ENCODE measurements around the gene SLC9A7. TPM values are rescaled to one million over a fixed set of nuclear protein-coding genes. Genes with fewer than 3 reads are reported as not detected.

Gene SLC9A7
- total RNA-seq, 1 donor from 2014 or later: 5.0 TPM

DNA sequence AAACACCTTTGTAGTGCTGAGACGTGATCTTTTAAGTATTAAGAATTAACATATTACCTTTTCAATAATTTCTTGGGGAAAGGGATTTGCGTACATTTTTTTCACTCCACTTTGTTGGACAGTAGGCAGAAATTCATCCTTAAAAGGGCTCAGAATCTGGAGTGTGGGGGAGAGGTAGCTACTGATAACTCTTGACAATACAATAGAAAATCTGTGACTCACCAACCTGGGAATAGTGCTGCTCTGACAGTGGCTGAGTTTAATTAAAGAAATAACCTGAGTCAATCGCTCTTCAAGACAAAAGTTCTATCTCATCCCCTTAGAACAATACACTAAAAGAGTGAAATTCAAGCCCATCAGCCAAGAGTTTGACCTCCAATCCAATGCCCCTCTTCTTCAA, 60.2 kb downstream of the SLC9A7 start:
- Mint-ChIP-seq H3K4me1 (ENCODE audit: low read depth, unreplicated experiment) (no peaks in the 10 kb centered on the region), H3K27ac (ENCODE audit: unreplicated experiment) (no peak overlapping the region), H3K27me3 (ENCODE audit: unreplicated experiment) (no peaks in the 10 kb centered on the region), H3K9me3 (ENCODE audit: unreplicated experiment) (no peaks in the 10 kb centered on the region), H3K4me3 (ENCODE audit: unreplicated experiment) (no peak overlapping the region), H3K36me3 (ENCODE audit: unreplicated experiment) (no peaks in the 10 kb centered on the region)
- DNase-seq: no peak
- TF ChIP-seq, protein P1, sequence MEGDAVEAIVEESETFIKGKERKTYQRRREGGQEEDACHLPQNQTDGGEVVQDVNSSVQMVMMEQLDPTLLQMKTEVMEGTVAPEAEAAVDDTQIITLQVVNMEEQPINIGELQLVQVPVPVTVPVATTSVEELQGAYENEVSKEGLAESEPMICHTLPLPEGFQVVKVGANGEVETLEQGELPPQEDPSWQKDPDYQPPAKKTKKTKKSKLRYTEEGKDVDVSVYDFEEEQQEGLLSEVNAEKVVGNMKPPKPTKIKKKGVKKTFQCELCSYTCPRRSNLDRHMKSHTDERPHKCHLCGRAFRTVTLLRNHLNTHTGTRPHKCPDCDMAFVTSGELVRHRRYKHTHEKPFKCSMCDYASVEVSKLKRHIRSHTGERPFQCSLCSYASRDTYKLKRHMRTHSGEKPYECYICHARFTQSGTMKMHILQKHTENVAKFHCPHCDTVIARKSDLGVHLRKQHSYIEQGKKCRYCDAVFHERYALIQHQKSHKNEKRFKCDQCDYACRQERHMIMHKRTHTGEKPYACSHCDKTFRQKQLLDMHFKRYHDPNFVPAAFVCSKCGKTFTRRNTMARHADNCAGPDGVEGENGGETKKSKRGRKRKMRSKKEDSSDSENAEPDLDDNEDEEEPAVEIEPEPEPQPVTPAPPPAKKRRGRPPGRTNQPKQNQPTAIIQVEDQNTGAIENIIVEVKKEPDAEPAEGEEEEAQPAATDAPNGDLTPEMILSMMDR (IDR thresholded peaks at IDR 0.05; ENCODE audit: partially characterized antibody, unreplicated experiment): no peak

- Mint-ChIP-seq H3K36me3 (ENCODE audit: unreplicated experiment) (no peaks in the 10 kb centered on the region), H3K27ac (ENCODE audit: unreplicated experiment) (no peak overlapping the region), H3K4me1 (ENCODE audit: low read depth, unreplicated experiment) (no peaks in the 10 kb centered on the region), H3K9me3 (ENCODE audit: unreplicated experiment) (no peaks in the 10 kb centered on the region), H3K27me3 (ENCODE audit: unreplicated experiment) (no peaks in the 10 kb centered on the region), H3K4me3 (ENCODE audit: unreplicated experiment) (no peak overlapping the region)
- TF ChIP-seq, protein P1 (IDR thresholded peaks at IDR 0.05; ENCODE audit: partially characterized antibody, unreplicated experiment): no peak
- DNase-seq: no peak
Measured at GRCh38 chrX:46695491-46695890, 63.4 kb downstream of the SLC9A7 start.

- Mint-ChIP-seq H3K4me3 (ENCODE audit: unreplicated experiment) (no peak overlapping the region), H3K27me3 (ENCODE audit: unreplicated experiment) (no peaks in the 10 kb centered on the region), H3K36me3 (ENCODE audit: unreplicated experiment) (no peaks in the 10 kb centered on the region), H3K4me1 (ENCODE audit: low read depth, unreplicated experiment) (no peaks in the 10 kb centered on the region), H3K9me3 (ENCODE audit: unreplicated experiment) (no peaks in the 10 kb centered on the region), H3K27ac (ENCODE audit: unreplicated experiment) (no peak overlapping the region)
- no peak for DNase-seq
- TF ChIP-seq, protein P1 (IDR thresholded peaks at IDR 0.05; ENCODE audit: partially characterized antibody, unreplicated experiment): no peak
Measured at GRCh38 chrX:46694549-46694948, 64.4 kb downstream of the SLC9A7 start.

DNA sequence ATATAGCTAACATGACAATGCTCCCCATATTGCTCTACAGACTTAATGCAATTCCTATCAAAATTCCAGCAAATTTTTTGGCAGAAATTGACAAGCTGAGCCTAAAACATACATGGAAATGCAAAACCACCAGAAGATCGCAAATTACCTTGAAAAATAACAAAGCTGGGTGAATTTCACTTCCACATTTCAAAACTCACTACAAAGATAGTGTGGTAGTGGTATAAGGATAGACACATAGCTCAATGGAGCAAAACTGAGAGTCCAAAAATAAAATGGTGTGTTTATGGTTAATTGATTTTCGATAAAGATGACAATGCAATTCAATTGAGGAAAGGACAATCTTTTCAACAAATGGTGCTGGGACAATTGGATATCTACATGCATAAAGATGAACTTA, 65.8 kb downstream of the SLC9A7 start:
- Mint-ChIP-seq H3K4me1 (ENCODE audit: low read depth, unreplicated experiment) (no peaks in the 10 kb centered on the region), H3K27me3 (ENCODE audit: unreplicated experiment) (no peaks in the 10 kb centered on the region), H3K9me3 (ENCODE audit: unreplicated experiment) (no peaks in the 10 kb centered on the region)

GRCh38 chrX:46690818-46691217, 68.1 kb downstream of the SLC9A7 start:
- TF ChIP-seq, protein P1 (IDR thresholded peaks at IDR 0.05; ENCODE audit: partially characterized antibody, unreplicated experiment): no peak
- no peak overlapping the region for H3K4me3 Mint-ChIP-seq (ENCODE audit: unreplicated experiment)
- no peaks in the 10 kb centered on the region for H3K9me3 Mint-ChIP-seq (ENCODE audit: unreplicated experiment)
- H3K4me1 Mint-ChIP-seq (ENCODE audit: low read depth, unreplicated experiment): no peaks in the 10 kb centered on the region
- DNase-seq: no peak
- H3K36me3 Mint-ChIP-seq (ENCODE audit: unreplicated experiment): no peaks in the 10 kb centered on the region
- H3K27ac Mint-ChIP-seq (ENCODE audit: unreplicated experiment): no peak overlapping the region
- no peaks in the 10 kb centered on the region for H3K27me3 Mint-ChIP-seq (ENCODE audit: unreplicated experiment)

More for the DNA sequence above, 65.8 kb downstream of the SLC9A7 start:
- Mint-ChIP-seq H3K4me3 (ENCODE audit: unreplicated experiment) (no peak overlapping the region), H3K36me3 (ENCODE audit: unreplicated experiment) (no peaks in the 10 kb centered on the region), H3K27ac (ENCODE audit: unreplicated experiment) (no peak overlapping the region)
- no peak for DNase-seq
- TF ChIP-seq, protein P1 (IDR thresholded peaks at IDR 0.05; ENCODE audit: partially characterized antibody, unreplicated experiment): no peak
